BJ (cell line): ENCODE data around the gene HNRNPA3. TPM values are rescaled to one million over a fixed set of nuclear protein-coding genes. Genes with fewer than 3 reads are reported as not detected.
A peak's percentile ranks its signal among the peaks of the same experiment; 100 is the strongest.

Experiments
- CTCF ChIA-PET: fragments of 350-600 bp; formaldehyde crosslinking; extraction: SDS; loops from one replicate; lab custom pipeline; 2021; ENCODE audit warnings: antibody characterized with exemption, inconsistent platforms; lab: Yijun Ruan, JAX
- POLR2A ChIA-PET: fragments of 300-600 bp; sonication (Branson Sonifier 250); formaldehyde crosslinking; extraction: SDS; loops from one replicate; lab custom pipeline; 2021; ENCODE audit warnings: antibody characterized with exemption; lab: Charles Lee
- DNase-seq: peaks from one replicate; pipeline ENCODE4 v3.0.0-alpha.2; 2011; ENCODE audit warnings: low read depth
- H3K27me3 ChIP-seq: 2 replicates; pipeline ENCODE4 v1.6.0; 2011; ENCODE audit warnings: low read length; ENCODE audit not compliant: control insufficient read depth, insufficient read depth
- H3K36me3 ChIP-seq: 2 replicates; pipeline ENCODE4 v1.5.1; 2011; ENCODE audit warnings: low read length; ENCODE audit not compliant: control insufficient read depth, insufficient read depth
- H3K4me3 ChIP-seq: 2 replicates; pipeline ENCODE4 v1.5.1; 2011; ENCODE audit warnings: low read depth, mild to moderate bottlenecking, control low read depth, low read length
- polyA plus RNA-seq: library from polyadenylated mRNA; depleted of rRNA; stranded (reverse); fragments of >200 nt; gene quantifications from 2 replicates; pipeline ENCODE4 v1.2.3, GENCODE V29; 2011
- TF ChIP-seq, protein P1 (sequence below): IDR thresholded peaks from 2 replicates; pipeline ENCODE4 v1.5.1; 2011; ENCODE audit warnings: low read depth, mild to moderate bottlenecking, control low read depth, inconsistent platforms, low read length, moderate library complexity; ENCODE audit not compliant: insufficient read depth

The HNRNPA3 gene
- polyA plus RNA-seq, 1 experiment, result 31.8 TPM

GRCh38 chr2:177201919-177202346 lies 10.7 kb upstream of the HNRNPA3 start:
- TF ChIP-seq, protein P1, sequence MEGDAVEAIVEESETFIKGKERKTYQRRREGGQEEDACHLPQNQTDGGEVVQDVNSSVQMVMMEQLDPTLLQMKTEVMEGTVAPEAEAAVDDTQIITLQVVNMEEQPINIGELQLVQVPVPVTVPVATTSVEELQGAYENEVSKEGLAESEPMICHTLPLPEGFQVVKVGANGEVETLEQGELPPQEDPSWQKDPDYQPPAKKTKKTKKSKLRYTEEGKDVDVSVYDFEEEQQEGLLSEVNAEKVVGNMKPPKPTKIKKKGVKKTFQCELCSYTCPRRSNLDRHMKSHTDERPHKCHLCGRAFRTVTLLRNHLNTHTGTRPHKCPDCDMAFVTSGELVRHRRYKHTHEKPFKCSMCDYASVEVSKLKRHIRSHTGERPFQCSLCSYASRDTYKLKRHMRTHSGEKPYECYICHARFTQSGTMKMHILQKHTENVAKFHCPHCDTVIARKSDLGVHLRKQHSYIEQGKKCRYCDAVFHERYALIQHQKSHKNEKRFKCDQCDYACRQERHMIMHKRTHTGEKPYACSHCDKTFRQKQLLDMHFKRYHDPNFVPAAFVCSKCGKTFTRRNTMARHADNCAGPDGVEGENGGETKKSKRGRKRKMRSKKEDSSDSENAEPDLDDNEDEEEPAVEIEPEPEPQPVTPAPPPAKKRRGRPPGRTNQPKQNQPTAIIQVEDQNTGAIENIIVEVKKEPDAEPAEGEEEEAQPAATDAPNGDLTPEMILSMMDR, result no peak
- CTCF ChIA-PET, result interaction anchor here (0.8 to 1.2 kb wide), 2 partner anchors 37 to 353 kb away, joined by 3 to 5 read pairs; no protein-coding TSS in a partner anchor
- DNase-seq, result no peak
- Histone ChIP-seq H3K4me3 (no peak overlapping the region), H3K36me3 (no peaks in the 10 kb centered on the region), H3K27me3 (no peaks in the 10 kb centered on the region)
- POLR2A ChIA-PET, result no interaction called here

- DNase-seq, result no peak
- TF ChIP-seq, protein P1, result no peak
- Histone ChIP-seq H3K4me3 (no peak overlapping the region), H3K36me3 (no peaks in the 10 kb centered on the region), H3K27me3 (no peaks in the 10 kb centered on the region)
- ChIA-PET CTCF (interaction anchor here (1.0 to 1.1 kb wide), 2 partner anchors 9 to 39 kb away, joined by 3 read pairs; no protein-coding TSS in a partner anchor), POLR2A (no interaction called here)
Observed at GRCh38 chr2:177204417-177204816, 8.2 kb upstream of the HNRNPA3 start.

- TF ChIP-seq, protein P1, result no peak
- ChIA-PET POLR2A (no interaction called here), CTCF (no interaction called here)
- no peaks in the 10 kb centered on the region for H3K27me3 ChIP-seq
- DNase-seq, result no peak
- H3K4me3 ChIP-seq, result no peak overlapping the region
- H3K36me3 ChIP-seq, result no peaks in the 10 kb centered on the region
Observed at GRCh38 chr2:177207101-177207500, 5.5 kb upstream of the HNRNPA3 start.

DNA sequence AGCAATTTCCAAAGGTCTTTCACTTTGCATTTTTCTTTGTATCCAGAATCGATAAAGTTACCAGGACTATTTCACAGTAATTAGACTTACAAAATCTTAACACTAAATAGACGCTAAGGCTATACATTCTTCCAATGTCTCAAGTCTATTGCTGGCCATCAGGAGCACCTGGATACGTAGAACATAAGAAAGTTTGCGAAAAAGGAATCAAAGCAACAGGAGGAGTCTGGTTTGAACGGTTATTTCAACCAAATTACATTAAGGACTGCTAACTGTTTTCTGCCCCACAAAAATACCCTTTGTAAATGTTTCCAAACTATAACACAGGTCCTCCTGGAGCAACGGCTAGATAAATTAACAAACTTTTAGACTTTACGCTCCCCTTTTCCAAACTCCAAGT lies 1.4 kb upstream of the HNRNPA3 start:
- TF ChIP-seq, protein P1, result no peak
- no peaks in the 10 kb centered on the region for H3K36me3 ChIP-seq
- no peaks in the 10 kb centered on the region for H3K27me3 ChIP-seq
- peak overlapping the region; percentile 43; the same call in 1 of the 2 replicates for H3K4me3 ChIP-seq
- ChIA-PET POLR2A (no interaction called here), CTCF (interaction anchor here (1.2 to 1.6 kb wide), 2 partner anchors 17 to 47 kb away, joined by 3 to 10 read pairs; no protein-coding TSS in a partner anchor)
- no peak for DNase-seq

DNA sequence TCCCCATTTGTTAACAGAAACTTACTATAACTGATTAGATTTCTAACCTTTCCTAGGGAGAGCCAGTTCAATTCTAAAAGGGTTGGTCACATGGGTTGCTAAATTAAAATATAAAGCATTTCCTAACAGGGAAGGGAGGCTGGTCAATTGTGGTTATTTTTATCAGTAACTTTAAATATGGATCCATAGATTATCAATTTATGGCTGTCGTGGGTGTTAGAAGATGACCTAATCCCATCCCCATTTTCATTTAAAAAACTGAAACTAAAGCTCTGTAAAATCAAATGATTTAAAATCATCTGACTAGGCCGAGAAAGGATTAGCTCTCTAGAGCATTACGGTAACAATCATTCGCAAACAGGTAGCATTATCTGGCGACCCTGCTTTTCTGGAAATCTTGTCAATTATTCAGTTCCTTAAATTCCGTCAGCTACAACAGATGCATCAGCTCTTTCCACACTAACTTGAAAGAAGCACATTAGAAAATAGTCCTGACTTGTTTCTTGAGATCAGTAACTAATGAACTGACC lies 953 bp upstream of the HNRNPA3 start:
- H3K36me3 ChIP-seq, result no peaks in the 10 kb centered on the region
- TF ChIP-seq, protein P1, result no peak
- POLR2A ChIA-PET, result interaction anchor here (1.0 to 1.2 kb wide), 2 partner anchors 46 to 53 kb away, joined by 3 to 4 read pairs; no protein-coding TSS in a partner anchor
- DNase-seq, result no peak
- H3K27me3 ChIP-seq, result no peaks in the 10 kb centered on the region
- H3K4me3 ChIP-seq, result peak overlapping the region; percentile 43
- CTCF ChIA-PET, result interaction anchor here (1.2 to 1.6 kb wide), 2 partner anchors 18 to 47 kb away, joined by 3 to 10 read pairs; no protein-coding TSS in a partner anchor
